HepG2 (cell line): ENCODE data around the gene PMVK. TPM values are rescaled to one million over a fixed set of nuclear protein-coding genes. Genes with fewer than 3 reads are reported as not detected.

Experiments used
- CEBPB ChIP-seq: IDR thresholded peaks from 2 replicates; pipeline ENCODE4 v1.6.1; 2011; ENCODE audit warnings: low read depth, low read length, improper control_type of control experiment, borderline replicate concordance
- CREB1 ChIP-seq, 2 experiments: fragments of 450-650 bp in 1 of 2; IDR thresholded peaks; 2 replicates each; pipeline ENCODE4 v1.6.1; 2016 to 2017; ENCODE audit warnings: control low read depth in 1 of 2, mild to moderate bottlenecking in 1 of 2, missing compliant biosample characterization in 1 of 2, missing genetic modification characterization in 1 of 2
- CTCF ChIP-seq: sonication (generic); formaldehyde crosslinking; IDR thresholded peaks from 2 replicates; pipeline ENCODE4 v1.5.0; 2020; ENCODE audit warnings: mild to moderate bottlenecking, missing genetic modification reagents, moderate library complexity
- GATA4 ChIP-seq: sonication (generic); IDR thresholded peaks from 2 replicates; pipeline ENCODE4 v1.6.1; 2016; ENCODE audit warnings: antibody characterized with exemption, low read depth, borderline replicate concordance
- HIC2 ChIP-seq: sonication (generic); formaldehyde crosslinking; IDR thresholded peaks from 2 replicates; pipeline ENCODE4 v1.9.0; 2022; ENCODE audit warnings: low read depth, missing genetic modification reagents
- LCORL ChIP-seq, 2 experiments: fragments of 450-650 bp in 1 of 2; sonication (generic) in 1 of 2; formaldehyde crosslinking in 1 of 2; IDR thresholded peaks; 2 replicates each; pipeline versions ENCODE4 v1.5.0 to v1.6.1; 2017 to 2020; ENCODE audit warnings: antibody characterized with exemption in 1 of 2, missing genetic modification reagents in 1 of 2
- RBFOX2 ChIP-seq: fragments of 200-400 bp; formaldehyde crosslinking; IDR thresholded peaks from 2 replicates; pipeline ENCODE4 v1.6.1; 2017; ENCODE audit warnings: low read depth, mild to moderate bottlenecking, low read length
- XBP1 ChIP-seq: sonication (generic); formaldehyde crosslinking; IDR thresholded peaks from 2 replicates; pipeline ENCODE4 v1.5.0; 2020; ENCODE audit warnings: missing genetic modification reagents
- ZBTB3 ChIP-seq: sonication (generic); formaldehyde crosslinking; IDR thresholded peaks from 2 replicates; pipeline ENCODE4 v1.4.0; 2020; ENCODE audit warnings: low read depth, mild to moderate bottlenecking, moderate library complexity, missing genetic modification reagents, borderline replicate concordance
- ZBTB4 ChIP-seq: sonication (generic); formaldehyde crosslinking; IDR thresholded peaks from 2 replicates; pipeline ENCODE4 v1.4.0; 2020; ENCODE audit warnings: missing genetic modification reagents, mild to moderate bottlenecking, borderline replicate concordance
- ZFP41 ChIP-seq: sonication (generic); formaldehyde crosslinking; IDR thresholded peaks from 2 replicates; pipeline ENCODE4 v1.4.0; 2020; ENCODE audit warnings: mild to moderate bottlenecking, missing genetic modification reagents, borderline replicate concordance
- ZFP90 ChIP-seq: sonication (generic); formaldehyde crosslinking; IDR thresholded peaks from 2 replicates; pipeline ENCODE4 v1.8.0; 2022; ENCODE audit warnings: missing genetic modification reagents, mild to moderate bottlenecking, inconsistent platforms, borderline replicate concordance
- ZKSCAN5 ChIP-seq: sonication (generic); formaldehyde crosslinking; IDR thresholded peaks from 2 replicates; pipeline ENCODE4 v1.5.1; 2020; ENCODE audit warnings: mild to moderate bottlenecking, missing genetic modification reagents
- ZNF383 ChIP-seq: sonication (generic); formaldehyde crosslinking; IDR thresholded peaks from 2 replicates; pipeline ENCODE4 v1.4.0; 2020; ENCODE audit warnings: missing genetic modification reagents, mild to moderate bottlenecking, borderline replicate concordance
- ZNF879 ChIP-seq: sonication (generic); formaldehyde crosslinking; IDR thresholded peaks from 2 replicates; pipeline ENCODE4 v1.8.1; 2023; ENCODE audit warnings: missing genetic modification reagents
- polyA plus RNA-seq, 8 experiments: library from polyadenylated mRNA; depleted of rRNA in 3 of 8; stranded (reverse) in 7 of 8; unstranded in 1 of 8; fragments of >200 nt; fragmentation: Illumina TruSeq in 4 of 8; extraction: Trizol in 4 of 8; gene quantifications; 2 replicates each; pipeline versions ENCODE4 v1.2.1 to v1.2.3, GENCODE V29; 2011 to 2016; ENCODE audit warnings: low read depth in 4 of 8, missing spikeins in 1 of 8, mixed read lengths in 1 of 8; ENCODE audit not compliant: insufficient read depth in 1 of 8
- total RNA-seq, 5 experiments: library from RNA; depleted of rRNA; stranded (reverse); fragments of >200 nt; fragmentation: Illumina TruSeq; extraction: Trizol; gene quantifications; 2 replicates each; pipeline ENCODE4 v1.2.3, GENCODE V29; 2016; ENCODE audit warnings: low read depth in 1 of 5
- TF ChIP-seq, protein P1 (sequence below): sonication (generic); formaldehyde crosslinking; IDR thresholded peaks from 2 replicates; pipeline ENCODE4 v1.5.1; 2020; ENCODE audit warnings: missing genetic modification reagents, mild to moderate bottlenecking, borderline replicate concordance
- TF ChIP-seq, protein P2 (sequence below): sonication (generic); formaldehyde crosslinking; IDR thresholded peaks from 2 replicates; pipeline ENCODE4 v1.4.0; 2020; ENCODE audit warnings: mild to moderate bottlenecking, missing genetic modification reagents

The PMVK gene
- total and polyA plus RNA-seq, 2 of the 13 experiments (the other 11 are each of a cell fraction or from before 2014, with no cell fraction given): 3.9 to 12.6 TPM

- TF ChIP-seq XBP1 (CRISPR knock-in tag): no peak
- TF ChIP-seq ZFP41 (CRISPR knock-in tag): no peak
- no peak for TF ChIP-seq LCORL (IDR thresholded peaks at IDR 0.05)
- peak; percentile 56; the same call in 1 of the 2 replicates for TF ChIP-seq LCORL (CRISPR knock-in tag; IDR thresholded peaks at IDR 0.05)
- peak; percentile 55; the same call in 1 of the 2 replicates for TF ChIP-seq RBFOX2
- TF ChIP-seq, protein P1, sequence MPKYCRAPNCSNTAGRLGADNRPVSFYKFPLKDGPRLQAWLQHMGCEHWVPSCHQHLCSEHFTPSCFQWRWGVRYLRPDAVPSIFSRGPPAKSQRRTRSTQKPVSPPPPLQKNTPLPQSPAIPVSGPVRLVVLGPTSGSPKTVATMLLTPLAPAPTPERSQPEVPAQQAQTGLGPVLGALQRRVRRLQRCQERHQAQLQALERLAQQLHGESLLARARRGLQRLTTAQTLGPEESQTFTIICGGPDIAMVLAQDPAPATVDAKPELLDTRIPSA (CRISPR knock-in tag): 0 out of 2 replicates have a peak, but pooled peaks have one; percentile 26
- TF ChIP-seq ZNF383 (CRISPR knock-in tag): no peak
- TF ChIP-seq, protein P2, sequence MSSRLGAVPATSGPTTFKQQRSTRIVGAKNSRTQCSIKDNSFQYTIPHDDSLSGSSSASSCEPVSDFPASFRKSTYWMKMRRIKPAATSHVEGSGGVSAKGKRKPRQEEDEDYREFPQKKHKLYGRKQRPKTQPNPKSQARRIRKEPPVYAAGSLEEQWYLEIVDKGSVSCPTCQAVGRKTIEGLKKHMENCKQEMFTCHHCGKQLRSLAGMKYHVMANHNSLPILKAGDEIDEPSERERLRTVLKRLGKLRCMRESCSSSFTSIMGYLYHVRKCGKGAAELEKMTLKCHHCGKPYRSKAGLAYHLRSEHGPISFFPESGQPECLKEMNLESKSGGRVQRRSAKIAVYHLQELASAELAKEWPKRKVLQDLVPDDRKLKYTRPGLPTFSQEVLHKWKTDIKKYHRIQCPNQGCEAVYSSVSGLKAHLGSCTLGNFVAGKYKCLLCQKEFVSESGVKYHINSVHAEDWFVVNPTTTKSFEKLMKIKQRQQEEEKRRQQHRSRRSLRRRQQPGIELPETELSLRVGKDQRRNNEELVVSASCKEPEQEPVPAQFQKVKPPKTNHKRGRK: no peak
- no peak for TF ChIP-seq ZBTB4
- no peak; the same call in 1 of the 2 replicates for TF ChIP-seq CTCF
- TF ChIP-seq ZBTB3 (CRISPR knock-in tag): no peak; the same call in 1 of the 2 replicates
- TF ChIP-seq ZKSCAN5: no peak
- no peak for TF ChIP-seq HIC2
- TF ChIP-seq ZNF879 (CRISPR knock-in tag): no peak
- TF ChIP-seq ZFP90: no peak
- TF ChIP-seq CREB1 (IDR thresholded peaks at IDR 0.05): peak; percentile 64
- TF ChIP-seq CREB1 (CRISPR knock-in tag; IDR thresholded peaks at IDR 0.05): no peak
- TF ChIP-seq CEBPB: no peak
- no peak; the same call in 1 of the 2 replicates for TF ChIP-seq GATA4
Observed at GRCh38 chr1:154973344-154974101, 37.0 kb upstream of the PMVK start (continued).
